H9 (cell line): ENCODE data around the gene CDKL4. TPM values are rescaled to one million over a fixed set of nuclear protein-coding genes. Genes with fewer than 3 reads are reported as not detected.

ENCODE experiments used
- DNase-seq: peaks from one replicate; pipeline ENCODE4 v3.0.0-alpha.2; 2017
- H2AFZ ChIP-seq: one replicate; pipeline ENCODE4 v1.6.1; 2013; ENCODE audit warnings: mild to moderate bottlenecking, low read length, control low read depth, moderate library complexity
- H2AK5ac ChIP-seq: 2 replicates; pipeline ENCODE4 v1.6.1; 2013; ENCODE audit warnings: low read length, control low read depth, mixed read lengths; ENCODE audit not compliant: insufficient read length
- H2BK120ac ChIP-seq: one replicate; pipeline ENCODE4 v1.6.1; 2013; ENCODE audit warnings: low read depth, mild to moderate bottlenecking, low read length, control low read depth, inconsistent platforms; ENCODE audit not compliant: poor library complexity, severe bottlenecking
- H2BK12ac ChIP-seq: 2 replicates; pipeline ENCODE4 v1.6.1; 2013; ENCODE audit warnings: low read length, control low read depth, mixed read lengths, low read depth; ENCODE audit not compliant: insufficient read length
- H2BK15ac ChIP-seq: 2 replicates; pipeline ENCODE4 v1.6.1; 2013; ENCODE audit warnings: low read depth, low read length, control low read depth
- H2BK20ac ChIP-seq: one replicate; pipeline ENCODE4 v1.6.1; 2013; ENCODE audit warnings: low read depth, mild to moderate bottlenecking, low read length, control low read depth, inconsistent platforms; ENCODE audit not compliant: poor library complexity, severe bottlenecking
- H2BK5ac ChIP-seq: 2 replicates; pipeline ENCODE4 v1.6.1; 2013; ENCODE audit warnings: low read length, control low read depth, mixed read lengths; ENCODE audit not compliant: insufficient read length
- H3K14ac ChIP-seq: 2 replicates; pipeline ENCODE4 v1.6.1; 2013; ENCODE audit warnings: low read length, control low read depth; ENCODE audit not compliant: insufficient read depth
- H3K18ac ChIP-seq: 2 replicates; pipeline ENCODE4 v1.6.1; 2013; ENCODE audit warnings: low read depth, mild to moderate bottlenecking, mixed read lengths, low read length, control low read depth; ENCODE audit not compliant: insufficient read length
- H3K23ac ChIP-seq: 2 replicates; pipeline ENCODE4 v1.6.1; 2013; ENCODE audit warnings: low read length, control low read depth, mixed read lengths, low read depth; ENCODE audit not compliant: insufficient read length
- H3K23me2 ChIP-seq: 2 replicates; pipeline ENCODE4 v1.6.1; 2013; ENCODE audit warnings: low read depth, mild to moderate bottlenecking, mixed read lengths, low read length, control low read depth; ENCODE audit not compliant: insufficient read length, poor library complexity, severe bottlenecking
- H3K27ac ChIP-seq: 2 replicates; pipeline ENCODE4 v1.5.1; 2013; ENCODE audit warnings: low read length, control low read depth, mixed read lengths, low read depth; ENCODE audit not compliant: insufficient read length
- H3K27me3 ChIP-seq: 2 replicates; pipeline ENCODE4 v1.6.1; 2013; ENCODE audit warnings: low read length, control low read depth, inconsistent platforms; ENCODE audit not compliant: insufficient read depth
- H3K4ac ChIP-seq: 2 replicates; pipeline ENCODE4 v1.6.1; 2013; ENCODE audit warnings: low read depth, mild to moderate bottlenecking, control low read depth, inconsistent platforms, low read length, moderate library complexity
- H3K4me1 ChIP-seq: 2 replicates; pipeline ENCODE4 v1.6.1; 2013; ENCODE audit warnings: low read length, control low read depth, inconsistent platforms; ENCODE audit not compliant: insufficient read depth
- H3K4me2 ChIP-seq: 2 replicates; pipeline ENCODE4 v1.6.1; 2013; ENCODE audit warnings: low read length, control low read depth, mixed read lengths; ENCODE audit not compliant: insufficient read length, insufficient read depth
- H3K56ac ChIP-seq: 2 replicates; pipeline ENCODE4 v1.6.1; 2013; ENCODE audit warnings: low read depth, mild to moderate bottlenecking, mixed read lengths, low read length, control low read depth; ENCODE audit not compliant: insufficient read length
- H3K79me1 ChIP-seq: 2 replicates; pipeline ENCODE4 v1.6.1; 2013; ENCODE audit warnings: low read depth, mild to moderate bottlenecking, moderate library complexity, low read length, control low read depth, inconsistent platforms; ENCODE audit not compliant: insufficient read depth, poor library complexity, severe bottlenecking
- H3K79me2 ChIP-seq: 2 replicates; pipeline ENCODE4 v1.6.1; 2013; ENCODE audit warnings: low read length, control low read depth, inconsistent platforms; ENCODE audit not compliant: insufficient read depth
- H3K9ac ChIP-seq: 2 replicates; pipeline ENCODE4 v1.6.1; 2013; ENCODE audit warnings: low read length, control low read depth, mixed read lengths; ENCODE audit not compliant: insufficient read length; ENCODE audit errors: extremely low read depth
- H3K9me3 ChIP-seq: one replicate; pipeline ENCODE4 v1.6.1; 2013; ENCODE audit warnings: low read depth, low read length, inconsistent platforms; ENCODE audit not compliant: control insufficient read depth
- H3T11ph ChIP-seq: one replicate; pipeline ENCODE4 v1.6.1; 2013; ENCODE audit warnings: mild to moderate bottlenecking, low read length, control low read depth, inconsistent platforms
- H4K20me1 ChIP-seq: one replicate; pipeline ENCODE4 v1.6.1; 2013; ENCODE audit not compliant: control insufficient read depth, insufficient read length, insufficient read depth
- H4K5ac ChIP-seq: 2 replicates; pipeline ENCODE4 v1.6.1; 2013; ENCODE audit warnings: low read depth, mild to moderate bottlenecking, mixed read lengths, low read length, control low read depth; ENCODE audit not compliant: insufficient read length
- H4K8ac ChIP-seq: replicated peaks from 2 replicates; pipeline ENCODE4 v1.6.1; 2013; ENCODE audit warnings: low read length, control low read depth, mixed read lengths, low read depth; ENCODE audit not compliant: insufficient read length
- H4K91ac ChIP-seq: 2 replicates; pipeline ENCODE4 v1.6.1; 2013; ENCODE audit warnings: low read depth, mild to moderate bottlenecking, moderate library complexity, mixed read lengths, low read length, control low read depth; ENCODE audit not compliant: insufficient read length
- H3K27ac Mint-ChIP-seq, 3 experiments: 2 replicates in 2 of 3; 3 replicates in 1 of 3; pipeline ENCODE4 v1.8.0; 2020 to 2021; ENCODE audit warnings: mixed read lengths in 3 of 3, mild to moderate bottlenecking in 1 of 3, moderate library complexity in 1 of 3
- H3K27me3 Mint-ChIP-seq: 2 replicates; pipeline ENCODE4 v1.8.0; 2021; ENCODE audit warnings: low read depth, mild to moderate bottlenecking, moderate library complexity, mixed read lengths
- H3K36me3 Mint-ChIP-seq, 3 experiments: 2 replicates in 2 of 3; 3 replicates in 1 of 3; pipeline ENCODE4 v1.8.0; 2020 to 2021; ENCODE audit warnings: low read depth in 3 of 3, mixed read lengths in 3 of 3; ENCODE audit not compliant: insufficient read depth in 1 of 3
- H3K4me1 Mint-ChIP-seq, 2 experiments: 2 replicates each; pipeline ENCODE4 v1.8.0; 2020; ENCODE audit warnings: mixed read lengths in 2 of 2
- H3K4me3 Mint-ChIP-seq, 2 experiments: 2 replicates in 1 of 2; 3 replicates in 1 of 2; pipeline ENCODE4 v1.8.0; 2020 to 2021; ENCODE audit warnings: mild to moderate bottlenecking in 2 of 2, mixed read lengths in 2 of 2, moderate library complexity in 1 of 2
- H3K9me3 Mint-ChIP-seq, 2 experiments: 2 replicates in 1 of 2; 3 replicates in 1 of 2; pipeline ENCODE4 v1.8.0; 2020; ENCODE audit warnings: mild to moderate bottlenecking in 2 of 2, mixed read lengths in 2 of 2, moderate library complexity in 1 of 2
- WGBS: extraction: QIAGEN DNeasy Blood & Tissue Kit; methylation state at CpG from one replicate; pipeline ENCODE4 v1.1.7; 2013; ENCODE audit warnings: missing lambda C conversion rate, low lambda C conversion rate, mixed read lengths; ENCODE audit not compliant: insufficient read length; ENCODE audit errors: extremely low coverage; 5-methylcytosine and 5-hydroxymethylcytosine counted together
- total RNA-seq: library from RNA; stranded (reverse); gene quantifications from 2 replicates; pipeline ENCODE4 v1.2.1, GENCODE V29; 2021
- TF ChIP-seq, protein P1 (sequence below): fragments of 200-600 bp; sonication (generic); conservative IDR thresholded peaks from 3 replicates; pipeline ENCODE4 v1.8.0; 2021; ENCODE audit warnings: antibody characterized with exemption, mild to moderate bottlenecking

Gene CDKL4
- total RNA-seq, 1 experiment from 2014 or later: not detected

- H3K79me1 ChIP-seq: no peaks in the 10 kb centered on the region
- no peak overlapping the region for H2BK12ac ChIP-seq
- H2BK120ac ChIP-seq: no peak overlapping the region
- peak overlapping the region; percentile 38 for H3K9ac ChIP-seq
- H4K8ac ChIP-seq: no peak overlapping the region
- H2BK5ac ChIP-seq: no peak overlapping the region
- H3K27me3 ChIP-seq: no peaks in the 10 kb centered on the region
- H3K9me3 Mint-ChIP-seq: no peaks in the 10 kb centered on the region
- H3K4me3 Mint-ChIP-seq: peak overlapping the region; percentile 60 to 74
- no peak overlapping the region for H3K14ac ChIP-seq
- peaks cover 4% of the 10 kb centered on the region; the same call in 1 of the 2 replicates for H3K4me1 ChIP-seq
- H3K4me2 ChIP-seq: peak overlapping the region; percentile 64
- H3K27ac ChIP-seq: no peak overlapping the region
- no peaks in the 10 kb centered on the region for H3K79me2 ChIP-seq
- WGBS: no CpG with 5 or more reads among the region's 19 CpGs
- H2AFZ ChIP-seq: peak overlapping the region; percentile 61
- H3K36me3 Mint-ChIP-seq: no peaks in the 10 kb centered on the region
- no peak overlapping the region for H3K23ac ChIP-seq
- TF ChIP-seq, protein P1, sequence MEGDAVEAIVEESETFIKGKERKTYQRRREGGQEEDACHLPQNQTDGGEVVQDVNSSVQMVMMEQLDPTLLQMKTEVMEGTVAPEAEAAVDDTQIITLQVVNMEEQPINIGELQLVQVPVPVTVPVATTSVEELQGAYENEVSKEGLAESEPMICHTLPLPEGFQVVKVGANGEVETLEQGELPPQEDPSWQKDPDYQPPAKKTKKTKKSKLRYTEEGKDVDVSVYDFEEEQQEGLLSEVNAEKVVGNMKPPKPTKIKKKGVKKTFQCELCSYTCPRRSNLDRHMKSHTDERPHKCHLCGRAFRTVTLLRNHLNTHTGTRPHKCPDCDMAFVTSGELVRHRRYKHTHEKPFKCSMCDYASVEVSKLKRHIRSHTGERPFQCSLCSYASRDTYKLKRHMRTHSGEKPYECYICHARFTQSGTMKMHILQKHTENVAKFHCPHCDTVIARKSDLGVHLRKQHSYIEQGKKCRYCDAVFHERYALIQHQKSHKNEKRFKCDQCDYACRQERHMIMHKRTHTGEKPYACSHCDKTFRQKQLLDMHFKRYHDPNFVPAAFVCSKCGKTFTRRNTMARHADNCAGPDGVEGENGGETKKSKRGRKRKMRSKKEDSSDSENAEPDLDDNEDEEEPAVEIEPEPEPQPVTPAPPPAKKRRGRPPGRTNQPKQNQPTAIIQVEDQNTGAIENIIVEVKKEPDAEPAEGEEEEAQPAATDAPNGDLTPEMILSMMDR: peak; percentile 35; the same call in 1 of the 3 replicates
- H3K27me3 Mint-ChIP-seq: no peaks in the 10 kb centered on the region
- H3K56ac ChIP-seq: no peak overlapping the region
- no peak overlapping the region for H3K4ac ChIP-seq
- no peak overlapping the region for H3T11ph ChIP-seq
- H3K27ac Mint-ChIP-seq: peak overlapping the region; percentile 67 to 87 (median 84); a peak in 6 of 7 replicates
- no peak overlapping the region for H4K91ac ChIP-seq
- no peak overlapping the region for H2BK15ac ChIP-seq
- no peaks in the 10 kb centered on the region for H4K20me1 ChIP-seq
- H3K9me3 ChIP-seq: no peaks in the 10 kb centered on the region
- H2AK5ac ChIP-seq: no peak overlapping the region
- peaks cover 36 to 37% of the 10 kb centered on the region in 2 experiments for H3K4me1 Mint-ChIP-seq
- H4K5ac ChIP-seq: no peak overlapping the region
- peaks cover 3% of the 10 kb centered on the region for H3K23me2 ChIP-seq
- no peak overlapping the region for H3K18ac ChIP-seq
- DNase-seq: peak; percentile 66
- H2BK20ac ChIP-seq: no peak overlapping the region
Observed at GRCh38 chr2:39228413-39229209, 15.2 kb downstream of the CDKL4 start.
